Central memory CD8-positive, alpha-beta T cell (primary cell): ENCODE results near the gene ARHGAP42.

Experiments used
- ATAC-seq: fragments of 150-1000 bp; cut with Tn5 transposase; replicated peaks from 2 replicates; pipeline ENCODE4 v1.10.0; 2022; ENCODE audit warnings: mild to moderate bottlenecking, moderate FRiP score, moderate number of reproducible peaks; ENCODE audit not compliant: poor library complexity, severe bottlenecking; ENCODE audit errors: extremely low read depth
- DNase-seq, 2 donors: peaks; one replicate each; pipeline ENCODE4 v3.0.0; 2021; ENCODE audit warnings: low spot score in 2 of 2
- H3K27ac Mint-ChIP-seq: one replicate; pipeline ENCODE4 v1.8.0; 2022; ENCODE audit warnings: low read depth, mild to moderate bottlenecking, moderate library complexity, mixed read lengths
- H3K27me3 Mint-ChIP-seq: one replicate; pipeline ENCODE4 v1.8.0; 2022; ENCODE audit warnings: mixed read lengths
- H3K36me3 Mint-ChIP-seq: one replicate; pipeline ENCODE4 v1.8.0; 2022; ENCODE audit warnings: mild to moderate bottlenecking, moderate library complexity, mixed read lengths; ENCODE audit not compliant: insufficient read depth
- H3K4me1 Mint-ChIP-seq: one replicate; pipeline ENCODE4 v1.8.0; 2022; ENCODE audit warnings: mixed read lengths
- H3K4me3 Mint-ChIP-seq: one replicate; pipeline ENCODE4 v1.8.0; 2022; ENCODE audit warnings: mild to moderate bottlenecking, moderate library complexity, mixed read lengths
- H3K9me3 Mint-ChIP-seq: one replicate; pipeline ENCODE4 v1.8.0; 2022; ENCODE audit warnings: mixed read lengths

ARHGAP42 gene

DNA sequence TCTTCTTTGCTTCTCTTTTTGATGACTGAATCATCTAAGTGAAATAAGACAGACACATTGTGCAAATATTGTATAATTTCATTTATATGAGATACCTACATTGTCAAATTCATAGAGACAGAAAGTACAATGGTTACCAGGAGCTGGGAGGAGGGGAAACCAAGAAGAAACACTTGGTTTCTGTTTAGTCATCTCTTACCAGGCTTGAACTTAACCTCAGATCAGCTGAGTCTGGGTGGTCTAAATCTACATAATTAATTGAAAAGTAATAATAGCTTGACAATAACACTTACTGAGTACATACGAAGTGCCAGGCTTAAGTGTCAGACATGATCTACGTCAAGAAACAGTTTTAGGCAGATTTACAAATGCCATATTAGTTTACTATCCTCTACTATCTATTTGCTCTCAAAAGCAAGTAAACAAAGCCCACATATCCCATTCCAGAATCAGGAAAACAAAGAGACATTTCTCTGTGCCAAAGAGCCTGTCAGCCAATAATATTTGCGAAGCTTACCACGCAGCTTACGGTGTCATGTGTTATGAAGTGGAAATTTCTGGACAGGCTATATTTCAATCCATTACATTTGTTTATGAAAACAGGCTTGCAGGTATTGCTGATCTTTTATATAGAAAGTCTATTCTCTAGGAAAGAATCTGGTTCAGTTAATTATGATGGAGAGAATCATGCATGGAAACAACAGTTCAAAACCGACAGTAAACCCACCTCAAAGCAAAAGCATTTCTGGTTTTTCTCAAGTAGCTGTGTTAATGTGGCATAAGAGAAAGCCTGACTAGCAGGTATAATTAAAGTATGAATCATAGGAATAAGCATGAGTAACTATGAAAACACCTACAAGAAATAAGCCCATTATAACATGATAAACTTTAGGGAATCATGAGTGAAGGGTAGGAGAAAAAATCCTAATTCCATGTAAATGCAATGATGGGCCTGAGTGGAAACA, 2.7 kb upstream of the ARHGAP42 start:
- Mint-ChIP-seq H3K27ac (no peak overlapping the region), H3K4me3 (no peak overlapping the region), H3K9me3 (peaks cover 11% of the 10 kb centered on the region), H3K4me1 (no peaks in the 10 kb centered on the region), H3K36me3 (peaks cover 2% of the 10 kb centered on the region), H3K27me3 (peaks cover 18% of the 10 kb centered on the region)
- DNase-seq (no peak), ATAC-seq (no peak)

DNA sequence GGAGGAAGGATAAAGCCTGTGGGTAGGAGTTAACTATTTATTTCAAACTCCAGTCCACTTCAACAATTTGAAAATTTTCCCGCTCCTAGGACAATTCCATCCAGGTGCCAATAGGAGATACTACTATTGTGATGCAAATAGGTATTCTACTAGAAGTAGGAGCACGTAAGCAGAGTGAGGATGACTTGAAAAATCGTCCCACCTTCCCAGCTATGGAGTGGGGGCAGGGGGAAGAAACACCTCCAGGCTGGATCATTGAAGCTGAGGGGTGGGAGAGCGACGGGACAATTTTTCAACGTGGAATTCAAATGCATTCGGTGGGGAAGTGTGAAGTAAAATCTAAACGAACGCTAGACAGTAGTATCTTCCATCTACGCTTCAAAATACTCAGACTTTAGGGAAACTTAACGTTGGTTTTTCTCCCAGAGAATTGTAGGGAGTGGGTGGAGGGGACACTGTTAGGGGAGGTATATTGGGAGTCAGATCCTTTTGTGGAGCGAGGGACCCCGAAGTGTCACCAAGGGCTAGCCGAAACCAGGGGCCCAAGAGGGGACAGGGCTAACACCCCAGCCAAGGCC, 523 bp upstream of the ARHGAP42 start:
- Mint-ChIP-seq H3K9me3 (peaks cover 11% of the 10 kb centered on the region), H3K36me3 (peaks cover 2% of the 10 kb centered on the region), H3K27me3 (peaks cover 18% of the 10 kb centered on the region), H3K4me3 (peak overlapping the region; percentile 39), H3K27ac (no peak overlapping the region), H3K4me1 (no peaks in the 10 kb centered on the region)
- DNase-seq: no peak
- no peak for ATAC-seq

DNA sequence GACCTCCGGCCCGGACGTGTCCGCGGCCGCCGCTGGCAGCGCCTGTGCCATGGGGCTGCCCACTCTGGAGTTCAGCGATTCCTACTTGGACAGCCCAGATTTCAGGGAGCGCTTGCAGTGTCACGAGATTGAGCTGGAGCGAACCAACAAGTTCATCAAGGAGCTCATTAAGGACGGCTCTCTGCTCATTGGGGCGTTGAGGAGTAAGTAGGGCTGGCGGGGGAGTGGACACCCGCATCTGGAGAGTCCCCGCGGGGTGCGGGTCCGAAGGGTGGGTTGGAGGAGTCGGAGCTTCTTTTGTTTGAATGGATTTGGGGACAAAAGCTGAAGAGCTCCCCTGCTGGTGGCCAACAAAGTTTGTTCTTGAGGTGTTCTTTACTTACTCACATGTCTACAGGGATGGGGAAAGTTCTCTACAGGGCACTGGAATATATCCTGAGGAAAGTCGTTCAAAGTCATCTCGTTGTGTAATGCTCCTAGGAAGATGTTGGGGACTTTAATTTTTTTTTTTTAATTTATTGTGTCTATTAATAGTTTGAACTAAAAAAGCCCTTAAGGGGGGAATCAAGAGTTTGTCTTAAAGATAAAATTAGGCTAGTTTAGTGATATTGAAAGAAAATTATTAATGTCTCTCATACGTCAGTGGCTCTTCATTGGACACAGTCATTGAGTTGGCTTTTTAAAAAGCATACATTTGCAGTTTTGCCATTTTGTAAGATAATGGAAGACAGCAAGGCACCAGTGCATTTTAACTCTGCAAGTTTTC, 725 bp downstream of the ARHGAP42 start:
- Mint-ChIP-seq H3K9me3 (peaks cover 9% of the 10 kb centered on the region), H3K4me3 (peak overlapping the region; percentile 39), H3K27ac (no peak overlapping the region), H3K4me1 (no peaks in the 10 kb centered on the region), H3K36me3 (peaks cover 2% of the 10 kb centered on the region), H3K27me3 (peaks cover 18% of the 10 kb centered on the region)
- ATAC-seq: peak; percentile 40
- no peak for DNase-seq

DNA sequence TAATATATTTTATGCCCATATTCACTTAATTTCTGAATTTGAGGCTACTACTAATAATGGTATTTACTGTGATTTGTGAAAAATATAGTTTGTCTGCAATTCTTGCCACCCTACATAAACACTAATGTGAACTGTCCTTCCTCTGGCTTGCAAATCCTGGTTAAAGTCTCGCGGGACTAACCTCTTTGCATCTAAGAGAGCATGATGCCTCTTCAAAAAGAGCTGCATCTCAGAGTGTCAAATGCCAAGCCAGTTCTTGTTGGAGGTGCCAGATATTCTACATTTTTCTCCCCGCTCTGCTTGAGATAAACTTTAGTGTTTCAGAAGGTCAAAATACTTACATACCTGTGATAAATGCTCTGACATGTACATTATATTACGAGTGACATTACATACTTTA, 2.1 kb downstream of the ARHGAP42 start:
- H3K9me3 Mint-ChIP-seq: peaks cover 5% of the 10 kb centered on the region
- H3K4me3 Mint-ChIP-seq: no peak overlapping the region
- no peak for ATAC-seq

DNA sequence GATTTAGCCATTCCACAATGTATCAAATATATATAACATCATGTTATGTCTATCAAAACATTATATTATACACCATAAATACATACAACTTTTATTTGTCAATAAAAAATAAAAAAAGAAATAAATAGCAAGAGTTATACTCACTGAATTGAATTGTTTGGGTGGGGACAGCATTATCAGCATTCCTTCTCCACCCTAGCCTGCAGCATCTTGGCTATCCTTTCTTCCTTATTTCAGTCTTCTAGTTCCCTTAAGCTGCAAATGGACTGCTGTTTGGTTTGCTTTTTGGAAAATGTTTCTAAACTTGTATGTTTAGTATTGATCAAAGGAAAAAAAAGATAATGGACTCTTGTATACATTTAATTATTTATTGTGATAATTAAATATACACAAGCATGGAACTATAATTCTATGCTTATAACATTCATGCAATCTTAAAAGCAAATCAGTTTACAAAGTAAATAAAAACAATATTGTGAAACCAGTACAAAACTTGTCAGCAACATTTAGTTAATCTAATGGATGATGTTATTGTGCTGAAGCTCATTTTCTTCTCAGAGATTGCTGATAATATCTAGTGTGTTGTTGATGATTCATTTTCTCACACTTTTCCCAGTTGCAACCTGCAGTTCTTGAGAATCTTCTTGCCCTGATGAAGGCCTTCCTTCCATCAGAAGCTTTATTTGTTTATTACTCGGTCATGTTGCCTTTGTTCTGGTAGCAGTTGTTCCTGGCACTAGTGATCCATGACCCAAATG, 5.0 kb downstream of the ARHGAP42 start:
- Mint-ChIP-seq H3K4me1 (no peaks in the 10 kb centered on the region), H3K27ac (no peak overlapping the region), H3K27me3 (peaks cover 9% of the 10 kb centered on the region), H3K9me3 (no peaks in the 10 kb centered on the region), H3K36me3 (no peaks in the 10 kb centered on the region), H3K4me3 (no peak overlapping the region)
- DNase-seq (no peak), ATAC-seq (no peak)

More for the DNA sequence above, 2.1 kb downstream of the ARHGAP42 start:
- Mint-ChIP-seq H3K27ac (no peak overlapping the region), H3K4me1 (no peaks in the 10 kb centered on the region), H3K36me3 (peaks cover 2% of the 10 kb centered on the region), H3K27me3 (peaks cover 18% of the 10 kb centered on the region)
- no peak for DNase-seq

DNA sequence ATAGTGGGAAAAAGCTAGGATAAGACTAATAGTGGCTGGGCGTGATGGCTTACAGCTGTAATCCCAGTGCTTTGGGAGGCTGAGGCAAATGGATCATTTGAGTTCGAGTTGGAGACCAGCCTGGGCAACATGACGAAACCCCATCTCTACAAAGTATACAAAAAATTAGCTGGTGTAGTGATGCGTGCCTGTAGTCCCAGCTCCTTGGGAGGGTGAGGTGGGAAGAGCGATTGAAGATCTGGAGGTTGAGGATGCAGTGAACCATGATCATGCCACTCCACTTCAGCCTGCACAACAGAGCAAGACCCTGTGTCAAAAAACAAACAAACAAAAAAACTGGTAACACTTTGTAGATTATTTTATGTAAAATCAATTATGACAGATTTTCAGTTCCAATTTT, 8.8 kb downstream of the ARHGAP42 start:
- no peak overlapping the region for H3K27ac Mint-ChIP-seq
- no peak for DNase-seq
- H3K4me3 Mint-ChIP-seq: no peak overlapping the region
- no peaks in the 10 kb centered on the region for H3K4me1 Mint-ChIP-seq
- no peaks in the 10 kb centered on the region for H3K36me3 Mint-ChIP-seq
- H3K9me3 Mint-ChIP-seq: no peaks in the 10 kb centered on the region
- no peaks in the 10 kb centered on the region for H3K27me3 Mint-ChIP-seq
- no peak for ATAC-seq

DNA sequence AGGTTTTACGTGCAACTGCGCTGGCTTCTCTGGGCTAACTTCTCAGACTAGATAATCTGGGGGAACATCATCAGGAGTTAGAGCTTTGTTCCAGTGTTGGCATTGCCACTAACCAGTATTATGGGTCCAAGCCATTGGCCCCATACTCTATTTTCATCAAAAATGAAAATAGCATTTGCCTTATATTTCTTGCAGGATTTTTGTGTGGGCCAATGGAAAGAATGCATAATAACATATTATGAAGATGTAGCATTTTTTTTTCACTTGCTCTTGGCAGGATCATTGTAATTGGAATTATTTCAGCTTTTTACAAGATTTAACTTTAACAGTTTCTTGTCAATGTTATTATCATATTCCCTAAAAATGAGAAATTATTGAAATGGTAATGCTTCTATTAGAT, 16.1 kb downstream of the ARHGAP42 start:
- Mint-ChIP-seq H3K36me3 (no peaks in the 10 kb centered on the region), H3K27me3 (no peaks in the 10 kb centered on the region), H3K4me1 (no peaks in the 10 kb centered on the region)

DNA sequence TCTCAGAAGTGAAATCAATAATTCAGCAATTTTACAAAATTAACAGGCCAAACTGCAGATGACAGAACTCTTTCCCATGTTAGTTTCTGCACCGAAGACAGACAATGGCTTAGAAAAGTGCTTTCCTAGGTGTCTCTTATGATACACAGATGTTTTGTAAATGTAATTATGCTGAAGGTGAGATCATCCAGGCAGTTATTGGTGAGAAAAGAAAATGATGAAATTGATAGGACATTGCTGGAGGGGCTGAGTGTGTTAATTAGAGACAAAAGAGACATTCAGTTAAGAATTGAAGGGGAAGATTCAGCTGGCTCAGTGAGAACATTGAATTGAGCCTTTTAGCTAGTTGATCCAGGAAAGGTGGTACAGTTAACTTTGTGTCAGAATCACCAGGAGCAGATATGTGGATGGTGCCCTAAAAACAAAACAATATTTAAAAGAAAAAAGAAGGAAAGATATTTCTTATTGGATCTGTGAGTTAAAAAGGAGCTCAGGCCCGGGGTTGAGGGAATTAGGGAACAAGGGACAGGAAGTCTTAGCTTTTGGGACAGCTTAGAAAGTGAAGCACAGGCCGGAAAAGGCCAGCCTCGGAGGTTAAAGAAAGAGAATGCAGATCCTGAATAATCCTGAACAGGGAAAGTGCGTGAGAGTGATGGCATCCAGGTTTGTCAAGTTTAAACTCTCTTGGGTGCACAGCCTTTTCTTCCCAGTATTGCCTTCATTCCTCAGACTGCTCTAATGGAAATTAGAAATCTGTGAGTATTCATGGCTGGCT, 16.9 kb downstream of the ARHGAP42 start:
- no peak overlapping the region for H3K4me3 Mint-ChIP-seq
- H3K27me3 Mint-ChIP-seq: no peaks in the 10 kb centered on the region
- peaks cover 6% of the 10 kb centered on the region for H3K9me3 Mint-ChIP-seq
- H3K27ac Mint-ChIP-seq: no peak overlapping the region
- no peak for DNase-seq
- no peak for ATAC-seq
- no peaks in the 10 kb centered on the region for H3K36me3 Mint-ChIP-seq
- no peaks in the 10 kb centered on the region for H3K4me1 Mint-ChIP-seq

More for the DNA sequence above, 16.1 kb downstream of the ARHGAP42 start:
- Mint-ChIP-seq H3K9me3 (peaks cover 6% of the 10 kb centered on the region), H3K4me3 (no peak overlapping the region), H3K27ac (no peak overlapping the region)
- no peak for DNase-seq
- ATAC-seq: no peak

DNA sequence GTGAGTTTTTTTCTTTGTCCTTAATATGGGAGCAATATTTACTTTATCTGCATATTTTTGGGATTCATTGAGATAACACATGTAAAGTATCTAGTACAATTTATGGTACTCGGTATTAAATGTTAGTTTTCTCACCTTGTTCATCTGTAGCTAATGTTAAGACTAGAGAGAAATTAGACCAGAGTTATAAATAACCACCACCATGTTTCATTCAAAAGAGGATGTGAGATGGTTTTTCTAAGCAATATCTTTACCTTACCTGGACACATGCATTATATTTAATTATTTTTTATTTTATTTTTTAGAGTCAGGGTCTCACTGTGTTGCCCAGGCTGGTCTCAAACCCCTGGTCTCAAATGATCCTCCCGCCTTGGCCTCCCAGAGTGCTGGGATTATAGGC, 18.4 kb downstream of the ARHGAP42 start:
- Mint-ChIP-seq H3K27me3 (no peaks in the 10 kb centered on the region), H3K36me3 (no peaks in the 10 kb centered on the region), H3K4me3 (no peak overlapping the region), H3K27ac (no peak overlapping the region), H3K4me1 (no peaks in the 10 kb centered on the region), H3K9me3 (peaks cover 6% of the 10 kb centered on the region)
- ATAC-seq: no peak
- no peak for DNase-seq

DNA sequence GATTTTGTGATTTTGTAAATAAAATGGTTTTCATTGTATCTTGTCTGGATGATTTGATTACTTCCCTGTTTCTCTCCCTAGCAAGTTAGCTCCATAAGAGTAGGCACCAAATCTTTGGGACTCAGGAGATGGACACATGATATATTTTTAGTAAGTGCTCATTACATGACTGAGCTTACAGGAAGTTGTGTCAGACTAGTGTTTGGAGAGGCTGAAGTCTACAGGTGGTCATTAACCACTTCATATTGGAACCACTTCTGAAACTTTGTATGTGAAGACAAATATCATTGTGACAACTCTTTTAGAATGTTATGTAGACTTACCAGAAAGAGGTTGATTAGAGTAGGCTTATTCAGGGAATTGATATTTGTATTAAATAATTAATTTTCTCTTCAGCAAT, 19.1 kb downstream of the ARHGAP42 start:
- Mint-ChIP-seq H3K4me3 (no peak overlapping the region), H3K27ac (no peak overlapping the region), H3K27me3 (no peaks in the 10 kb centered on the region), H3K36me3 (no peaks in the 10 kb centered on the region), H3K9me3 (peaks cover 6% of the 10 kb centered on the region), H3K4me1 (no peaks in the 10 kb centered on the region)
- DNase-seq (no peak), ATAC-seq (no peak)

DNA sequence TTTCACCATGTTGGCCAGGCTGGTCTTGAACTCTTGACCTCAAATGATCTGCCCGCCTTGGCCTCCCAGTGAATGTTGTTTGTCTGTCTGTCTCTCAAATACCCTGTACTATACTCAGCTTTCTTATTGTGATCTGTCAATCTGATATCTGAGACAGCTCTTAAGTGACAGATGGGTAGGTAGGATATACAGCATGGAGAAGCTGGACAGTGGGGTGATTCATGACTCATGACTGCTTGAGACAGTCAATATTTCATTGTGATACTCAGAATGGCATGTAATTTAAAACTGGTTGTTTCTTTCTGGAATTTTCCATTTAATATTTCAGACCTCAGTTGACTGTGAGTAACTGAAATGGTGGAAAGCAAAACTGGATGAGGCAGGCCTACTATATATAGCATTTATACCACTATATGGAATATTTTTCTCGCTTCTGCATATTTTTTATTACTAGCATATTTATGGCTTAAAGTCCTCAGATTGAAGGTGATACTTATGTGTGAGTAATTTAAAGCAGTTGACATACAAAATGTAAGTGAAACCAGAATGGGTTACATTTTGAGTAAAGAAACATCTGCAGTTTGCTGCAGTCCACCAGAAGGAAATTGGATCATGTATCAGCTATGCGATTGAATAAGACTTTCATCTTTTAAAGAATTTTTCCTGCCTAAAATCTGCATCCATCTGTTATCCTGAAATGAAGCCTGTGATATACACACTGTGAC, 22.3 kb downstream of the ARHGAP42 start:
- Mint-ChIP-seq H3K4me1 (no peaks in the 10 kb centered on the region), H3K27me3 (no peaks in the 10 kb centered on the region), H3K27ac (no peak overlapping the region), H3K9me3 (no peaks in the 10 kb centered on the region), H3K36me3 (no peaks in the 10 kb centered on the region), H3K4me3 (no peak overlapping the region)
- ATAC-seq (no peak), DNase-seq (no peak)
